Naive thymus-derived CD8-positive, alpha-beta T cell (primary cell): Measurements from ENCODE around the gene FCGR3A. TPM values are rescaled to one million over a fixed set of nuclear protein-coding genes. Genes with fewer than 3 reads are reported as not detected.

Experiments
- ATAC-seq, 2 donors: fragments of 150-1000 bp; cut with Tn5 transposase in 1 of 2; sonication (Bioruptor Pico), chemical (Tn5 transposase) in 1 of 2; 1 replicate in 1 of 2; 2 replicates in 1 of 2; pipeline ENCODE4 v1.10.0; 2021; ENCODE audit warnings: mild to moderate bottlenecking in 2 of 2, moderate library complexity in 2 of 2
- POLR2A ChIA-PET: fragments of 350-600 bp; sonication (Branson Sonifier 250); formaldehyde crosslinking; loops from one replicate; lab custom pipeline; 2021; ENCODE audit warnings: antibody characterized with exemption; lab: Charles Lee
- DNase-seq, 10 donors: peaks; one replicate each; pipeline versions ENCODE4 v3.0.0 to v3.0.0-alpha.2; 2020 to 2022
- H3K27ac Mint-ChIP-seq, 10 donors: one replicate each; pipeline ENCODE4 v1.8.0; 2020 to 2022; ENCODE audit warnings: mild to moderate bottlenecking in 10 of 10, mixed read lengths in 10 of 10, moderate library complexity in 4 of 10, inconsistent platforms in 1 of 10
- H3K27me3 Mint-ChIP-seq, 5 donors: one replicate each; pipeline ENCODE4 v1.8.0; 2021 to 2022; ENCODE audit warnings: mixed read lengths in 5 of 5
- H3K36me3 Mint-ChIP-seq, 3 donors: one replicate each; pipeline ENCODE4 v1.8.0; 2020 to 2022; ENCODE audit warnings: mixed read lengths in 3 of 3, mild to moderate bottlenecking in 2 of 3, inconsistent platforms in 1 of 3
- H3K4me1 Mint-ChIP-seq, 4 donors: one replicate each; pipeline ENCODE4 v1.8.0; 2021 to 2022; ENCODE audit warnings: mixed read lengths in 4 of 4
- H3K4me3 Mint-ChIP-seq, 10 donors: one replicate each; pipeline ENCODE4 v1.8.0; 2020 to 2022; ENCODE audit warnings: mild to moderate bottlenecking in 10 of 10, mixed read lengths in 10 of 10, moderate library complexity in 6 of 10, inconsistent platforms in 1 of 10
- H3K9me3 Mint-ChIP-seq, 9 donors: one replicate each; pipeline ENCODE4 v1.8.0; 2020 to 2022; ENCODE audit warnings: mixed read lengths in 9 of 9, mild to moderate bottlenecking in 3 of 9, inconsistent platforms in 1 of 9, moderate library complexity in 1 of 9
- polyA plus RNA-seq, 3 donors: library from polyadenylated mRNA; unstranded; fragments of 300-500 nt; fragmentation: Illumina TruSeq; gene quantifications; one replicate each; pipeline ENCODE4 v1.2.3, GENCODE V29; 2021
- total RNA-seq, 8 experiments: library from RNA in 2 of 8; stranded (reverse) in 2 of 8; gene quantifications; one replicate each; pipeline ENCODE4 v1.2.3 and lab custom pipeline; 2021 to 2026

Gene FCGR3A
- total and polyA plus RNA-seq, 5 experiments from 2014 or later: 0.74 to 33.2 (median 1.7) TPM

DNA sequence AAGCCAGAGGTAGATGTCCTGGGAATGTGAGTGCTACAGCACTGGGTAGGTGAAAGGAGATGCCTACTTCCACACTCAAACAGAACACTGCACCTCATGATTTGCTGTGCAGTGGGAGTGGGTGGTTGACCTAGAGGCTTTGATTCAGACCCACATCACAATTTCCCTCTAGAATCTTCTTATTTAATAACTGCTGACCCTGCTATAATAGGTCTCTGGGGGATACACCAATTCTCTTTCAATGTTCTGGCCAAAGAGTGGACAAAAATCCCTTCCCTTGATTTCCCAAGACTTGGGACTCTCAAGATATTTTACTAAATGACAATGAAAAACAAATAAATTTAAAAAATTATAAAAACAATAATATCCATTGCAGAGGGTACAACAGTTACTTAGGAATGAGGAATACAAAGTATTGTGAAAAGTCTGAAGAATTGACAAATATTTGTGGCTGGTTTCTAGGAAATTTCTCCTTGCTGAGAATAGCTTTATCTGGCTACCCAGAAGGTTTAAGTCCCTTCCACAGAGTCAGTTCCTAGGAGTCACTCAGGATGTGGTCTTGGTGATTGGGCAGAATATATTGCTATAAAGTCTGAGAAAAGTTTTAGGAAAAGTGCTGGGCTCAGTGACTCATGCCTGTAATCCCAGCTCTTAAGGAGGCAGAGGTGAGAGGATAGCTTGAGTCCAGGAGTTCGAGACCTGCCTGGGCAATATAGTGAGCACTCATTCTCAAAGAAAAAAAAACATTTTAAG is 46.8 kb downstream of the FCGR3A start:
- Mint-ChIP-seq H3K27ac (no peak overlapping the region), H3K4me3 (no peak overlapping the region), H3K27me3 (peaks cover 17 to 37% (median 27%) of the 10 kb centered on the region in 5 donors), H3K36me3 (no peaks in the 10 kb centered on the region), H3K9me3 (no peaks in the 10 kb centered on the region), H3K4me1 (peaks cover 8 to 22% (median 15%) of the 10 kb centered on the region in 4 donors)
- POLR2A ChIA-PET: no interaction called here
- ATAC-seq (no peak), DNase-seq (no peak)

DNA sequence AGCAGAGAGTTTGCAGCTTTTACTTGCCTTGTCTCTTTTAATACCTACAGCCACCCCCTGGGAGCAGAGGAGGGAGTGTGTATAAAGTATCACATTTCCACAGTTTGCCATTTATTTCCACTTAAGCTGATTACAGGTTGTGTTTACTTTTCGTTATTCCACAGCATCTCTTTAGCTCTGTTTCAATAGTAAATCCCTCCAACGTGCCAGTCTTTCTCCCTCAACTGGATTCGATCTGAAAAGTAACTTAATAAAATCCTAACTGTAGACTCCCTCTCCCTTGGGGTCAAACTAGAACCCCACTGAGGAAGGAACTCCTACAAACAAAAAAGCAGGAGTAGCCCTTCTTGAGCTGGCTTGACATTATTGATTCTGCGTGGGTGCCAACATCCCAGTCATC is 47.4 kb downstream of the FCGR3A start:
- ATAC-seq (no peak), DNase-seq (no peak)
- POLR2A ChIA-PET: no interaction called here
- Mint-ChIP-seq H3K27me3 (peaks cover 16 to 39% (median 29%) of the 10 kb centered on the region in 5 donors), H3K4me1 (peaks cover 8 to 22% (median 15%) of the 10 kb centered on the region in 4 donors), H3K9me3 (no peaks in the 10 kb centered on the region), H3K36me3 (no peaks in the 10 kb centered on the region), H3K27ac (no peak overlapping the region), H3K4me3 (no peak overlapping the region)

DNA sequence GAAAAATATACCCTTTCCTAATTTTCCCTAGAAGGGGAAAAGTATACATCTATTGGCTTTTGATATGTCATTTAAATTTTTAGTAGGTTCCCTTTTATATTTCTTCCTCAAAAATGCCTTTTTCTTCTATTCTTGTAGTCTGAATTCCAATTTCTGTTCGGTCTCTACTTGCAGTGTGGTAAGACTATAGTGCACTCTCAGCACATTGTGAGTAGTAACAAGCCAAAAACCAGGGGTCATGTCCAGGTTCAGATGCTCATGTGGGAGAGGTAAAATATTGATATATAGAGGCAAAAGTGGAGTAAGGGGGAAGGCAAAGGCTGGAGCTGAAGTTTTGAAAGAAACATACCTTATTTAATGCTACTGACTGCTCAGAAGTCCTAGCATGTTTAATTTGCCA is 48.4 kb downstream of the FCGR3A start:
- POLR2A ChIA-PET: no interaction called here
- H3K27me3 Mint-ChIP-seq: peaks cover 17 to 35% (median 24%) of the 10 kb centered on the region in 5 donors
- H3K9me3 Mint-ChIP-seq: no peaks in the 10 kb centered on the region
- no peak overlapping the region for H3K27ac Mint-ChIP-seq
- no peaks in the 10 kb centered on the region for H3K36me3 Mint-ChIP-seq
- no peak overlapping the region for H3K4me3 Mint-ChIP-seq
- H3K4me1 Mint-ChIP-seq: peaks cover 6 to 13% (median 7%) of the 10 kb centered on the region in 4 donors
- no peak for DNase-seq
- no peak for ATAC-seq

DNA sequence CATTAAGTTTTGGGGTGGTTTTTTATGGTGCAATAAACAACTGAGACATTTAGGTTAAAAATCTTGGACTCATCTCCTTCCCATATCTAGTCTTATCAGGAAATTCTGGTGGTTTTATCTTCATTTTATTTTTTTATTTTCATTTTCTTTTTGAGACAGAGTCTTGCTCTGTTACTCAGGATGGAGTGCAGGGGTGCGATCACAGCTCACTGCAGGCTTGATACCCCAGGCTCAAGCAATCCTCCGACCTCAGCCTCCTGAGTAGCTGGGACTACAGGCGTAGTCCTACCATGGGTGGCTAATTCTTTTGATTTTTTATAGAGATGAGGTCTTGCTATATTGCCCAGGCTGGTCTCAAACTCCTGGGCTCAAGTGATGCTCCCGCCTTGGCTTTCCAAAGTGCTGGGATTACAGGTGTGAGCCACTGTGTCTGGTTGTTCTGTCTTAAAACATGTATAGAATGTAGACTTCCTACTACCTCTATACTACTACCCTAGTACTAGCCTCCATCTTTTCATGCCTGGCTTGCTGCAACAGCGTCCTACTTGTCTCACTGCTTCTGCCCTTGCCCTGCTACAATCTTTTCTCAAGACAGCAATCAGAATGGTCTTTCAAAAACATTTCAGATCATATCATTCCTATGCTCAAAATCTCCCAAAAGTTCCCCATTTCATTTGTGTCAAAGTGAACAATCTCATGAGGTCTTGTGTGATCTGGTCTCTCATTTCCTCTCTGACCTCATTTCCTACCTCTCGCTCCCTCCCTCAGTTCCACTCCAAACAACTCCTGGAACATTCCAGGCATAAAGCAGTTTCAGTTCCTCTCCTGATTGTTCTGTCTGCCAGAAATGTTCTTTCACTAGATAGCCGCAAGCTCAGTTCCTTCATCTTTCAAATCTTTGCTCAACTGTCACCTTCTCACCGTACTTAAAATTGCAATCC is 50.2 kb downstream of the FCGR3A start:
- POLR2A ChIA-PET: no interaction called here
- DNase-seq (no peak), ATAC-seq (no peak)
- Mint-ChIP-seq H3K36me3 (no peaks in the 10 kb centered on the region), H3K4me1 (peaks cover 4 to 6% (median 6%) of the 10 kb centered on the region in 4 donors), H3K27ac (no peak overlapping the region), H3K27me3 (peaks cover 17 to 39% (median 24%) of the 10 kb centered on the region in 5 donors), H3K9me3 (no peaks in the 10 kb centered on the region), H3K4me3 (no peak overlapping the region)

DNA sequence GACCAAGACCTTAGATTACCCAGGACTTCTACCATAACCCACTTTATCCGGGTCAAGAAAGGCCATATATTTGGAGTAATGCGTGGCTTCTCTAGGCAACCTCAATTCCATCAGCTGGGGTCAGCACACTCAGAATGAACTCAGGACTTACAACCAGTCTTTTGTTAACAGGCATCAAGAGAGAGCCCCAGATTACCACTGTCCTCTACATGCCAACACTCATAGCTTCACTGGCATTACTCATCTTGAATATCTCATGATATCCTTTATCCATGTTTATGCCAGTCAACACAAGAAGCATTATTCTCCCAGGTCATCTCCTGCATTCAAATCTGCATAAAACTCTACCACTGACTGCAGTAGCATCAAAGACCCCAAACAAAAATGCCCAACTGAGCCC is 51.0 kb downstream of the FCGR3A start:
- no peak overlapping the region for H3K4me3 Mint-ChIP-seq
- ATAC-seq: no peak
- no peak overlapping the region for H3K27ac Mint-ChIP-seq
- no peaks in the 10 kb centered on the region for H3K9me3 Mint-ChIP-seq
- peaks cover 24 to 42% (median 29%) of the 10 kb centered on the region in 5 donors for H3K27me3 Mint-ChIP-seq
- H3K36me3 Mint-ChIP-seq: no peaks in the 10 kb centered on the region
- H3K4me1 Mint-ChIP-seq: peaks cover 4 to 6% (median 6%) of the 10 kb centered on the region in 4 donors
- no peak for DNase-seq
- POLR2A ChIA-PET: no interaction called here

DNA sequence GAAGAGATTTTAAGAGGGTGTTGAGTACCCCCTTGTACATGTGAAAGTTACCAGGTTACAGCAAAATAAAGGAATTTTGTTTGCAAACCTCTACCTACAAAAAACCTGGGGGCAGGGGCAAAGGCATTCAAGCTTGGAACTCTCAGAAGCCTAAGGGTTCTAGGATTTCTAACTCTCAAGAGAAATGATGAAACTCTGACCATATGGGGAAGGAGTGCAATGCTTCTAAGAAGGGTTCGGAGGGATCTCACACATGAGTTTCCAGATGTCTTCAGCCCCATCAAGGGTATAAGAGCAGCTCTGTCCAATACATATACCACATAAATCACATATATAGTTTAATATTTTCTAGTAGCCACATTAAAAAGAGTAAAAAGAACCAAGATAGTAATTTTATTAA is 51.7 kb downstream of the FCGR3A start:
- no peak for DNase-seq
- no peak overlapping the region for H3K4me3 Mint-ChIP-seq
- ATAC-seq: no peak
- peaks cover 29 to 44% (median 33%) of the 10 kb centered on the region in 5 donors for H3K27me3 Mint-ChIP-seq
- H3K27ac Mint-ChIP-seq: no peak overlapping the region
- H3K9me3 Mint-ChIP-seq: no peaks in the 10 kb centered on the region
- POLR2A ChIA-PET: no interaction called here
- no peaks in the 10 kb centered on the region for H3K36me3 Mint-ChIP-seq
- H3K4me1 Mint-ChIP-seq: peaks cover 4 to 6% (median 6%) of the 10 kb centered on the region in 4 donors

DNA sequence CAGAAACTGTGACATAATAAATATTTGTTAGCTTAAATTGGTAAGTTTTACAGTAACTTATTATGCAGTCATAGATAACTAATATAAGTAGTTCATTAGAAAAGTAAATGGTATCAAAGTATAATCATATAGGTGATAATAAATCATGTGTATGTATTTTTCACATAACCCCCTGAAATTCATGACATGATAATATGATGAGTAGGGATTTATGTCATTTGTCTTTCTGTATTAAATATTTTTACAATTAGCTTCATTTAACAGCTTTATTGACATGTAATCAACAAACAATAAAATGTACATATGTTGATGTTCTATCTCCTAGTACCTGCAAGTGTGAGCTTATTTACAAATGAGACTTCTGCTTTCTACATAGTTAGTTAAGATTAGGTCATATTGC is 54.1 kb downstream of the FCGR3A start:
- ATAC-seq: no peak
- DNase-seq: no peak
- Mint-ChIP-seq H3K4me1 (peaks cover 13 to 22% (median 20%) of the 10 kb centered on the region in 4 donors), H3K9me3 (no peaks in the 10 kb centered on the region), H3K36me3 (no peaks in the 10 kb centered on the region), H3K4me3 (no peak overlapping the region), H3K27ac (no peak overlapping the region), H3K27me3 (peaks cover 35 to 64% (median 45%) of the 10 kb centered on the region in 5 donors)
- POLR2A ChIA-PET: no interaction called here

DNA sequence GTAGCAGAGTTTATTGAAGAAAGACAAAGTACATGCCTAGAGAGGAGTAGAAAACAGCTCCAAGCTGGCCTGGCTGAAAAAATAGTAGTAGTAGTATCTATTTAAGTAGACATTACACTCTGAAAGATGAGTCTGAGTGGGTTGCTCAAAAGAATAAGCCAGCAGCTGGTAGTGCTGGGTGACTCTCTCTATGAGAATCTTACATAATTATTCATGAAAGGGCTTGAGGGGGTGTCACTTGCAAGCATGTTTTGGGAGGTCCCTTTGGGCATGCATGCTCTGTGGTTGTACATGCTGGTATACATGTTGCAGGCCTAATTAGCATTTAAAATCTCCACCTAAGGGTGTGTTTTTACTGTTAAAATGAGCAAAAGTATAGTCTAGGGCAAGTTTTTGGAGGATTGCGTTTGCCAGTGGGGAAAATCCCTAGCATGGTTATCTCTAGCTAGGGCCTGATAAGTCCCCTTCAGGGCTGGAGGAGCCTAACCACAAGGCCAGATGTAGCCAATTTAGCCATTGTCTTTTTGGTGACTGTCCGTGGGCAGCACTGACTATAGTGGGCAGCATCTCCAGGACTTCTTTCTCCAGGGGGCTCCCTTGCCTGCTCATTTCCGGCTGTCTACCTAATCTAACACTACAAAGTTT is 55.4 kb downstream of the FCGR3A start:
- no peaks in the 10 kb centered on the region for H3K36me3 Mint-ChIP-seq
- H3K4me3 Mint-ChIP-seq: no peak overlapping the region
- POLR2A ChIA-PET: no interaction called here
- H3K27me3 Mint-ChIP-seq: peaks cover 36 to 75% (median 53%) of the 10 kb centered on the region in 5 donors
- no peaks in the 10 kb centered on the region for H3K9me3 Mint-ChIP-seq
- H3K4me1 Mint-ChIP-seq: peaks cover 9 to 17% (median 16%) of the 10 kb centered on the region in 4 donors
- no peak overlapping the region for H3K27ac Mint-ChIP-seq
- ATAC-seq: no peak
- DNase-seq: no peak

DNA sequence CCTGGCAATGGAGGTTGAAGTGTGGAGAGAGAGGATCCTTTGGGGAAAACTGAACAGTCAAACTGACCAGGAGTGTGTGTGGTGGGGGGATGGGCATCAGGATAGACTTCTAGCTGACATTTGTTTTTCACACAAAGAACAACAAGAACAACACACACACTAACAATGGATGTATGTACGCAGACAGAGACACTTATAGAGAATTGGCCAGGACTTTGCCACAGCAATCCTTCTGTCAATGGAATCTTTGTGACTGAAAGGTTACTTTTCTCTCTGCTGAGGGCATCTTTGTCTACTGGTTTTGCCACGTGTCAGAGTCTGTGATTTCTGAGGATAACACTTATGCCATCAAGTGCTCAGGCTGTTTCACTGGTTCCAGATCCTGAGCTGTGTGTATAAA is 56.8 kb downstream of the FCGR3A start:
- POLR2A ChIA-PET: no interaction called here
- Mint-ChIP-seq H3K4me1 (peaks cover 9 to 17% (median 14%) of the 10 kb centered on the region in 4 donors), H3K27ac (peak overlapping the region in 1 of 10 donors; percentile 15), H3K4me3 (no peak overlapping the region), H3K27me3 (peaks cover 43 to 81% (median 62%) of the 10 kb centered on the region in 5 donors), H3K36me3 (no peaks in the 10 kb centered on the region), H3K9me3 (no peaks in the 10 kb centered on the region)
- DNase-seq (no peak), ATAC-seq (no peak)

Other genes starting within 250 kb of the FCGR3A start
- gene MPZ, start 239.8 kb downstream of the FCGR3A start, total RNA-seq: 10 to 100 TPM; 11.9 to 12.2 TPM
- not detected for gene MPZ, start 239.8 kb downstream of the FCGR3A start, polyA plus RNA-seq
- 100 to 1,000 TPM; 113 to 127 TPM for gene SDHC, start 235.4 kb downstream of the FCGR3A start, total RNA-seq
- 100 to 1,000 TPM; 212 to 297 (median 217) TPM for gene SDHC, start 235.4 kb downstream of the FCGR3A start, polyA plus RNA-seq
- gene CFAP126, start 181.9 kb downstream of the FCGR3A start, total RNA-seq: not detected
- gene CFAP126, start 181.9 kb downstream of the FCGR3A start, polyA plus RNA-seq: not detected
- gene FCGR2A, start 44.4 kb downstream of the FCGR3A start, total RNA-seq: under 1 TPM; 0.34 to 0.52 TPM
- under 1 TPM in 2 of 3 donors, not detected in 1; 0.41 to 0.84 TPM for gene FCGR2A, start 44.4 kb downstream of the FCGR3A start, polyA plus RNA-seq
- gene HSPA6, start 25.3 kb downstream of the FCGR3A start, total RNA-seq: 1 to 10 TPM; 3.1 to 3.6 TPM
- under 1 TPM in 1 of 3 donors, not detected in 2; 0.06 TPM for gene HSPA6, start 25.3 kb downstream of the FCGR3A start, polyA plus RNA-seq
- not detected for gene FCGR3B, start 81.4 kb upstream of the FCGR3A start, total RNA-seq
- gene FCGR3B, start 81.4 kb upstream of the FCGR3A start, polyA plus RNA-seq: under 1 TPM in 1 of 3 donors, not detected in 2; 0.29 TPM
- 1 to 10 TPM; 3.1 to 3.5 TPM for gene FCGR2B, start 113.3 kb upstream of the FCGR3A start, total RNA-seq
- gene FCGR2B, start 113.3 kb upstream of the FCGR3A start, polyA plus RNA-seq: under 1 TPM in 2 of 3 donors, not detected in 1; 0.16 to 0.23 TPM
- 1 to 10 TPM; 5.0 to 6.4 TPM for gene FCRLA, start 157.4 kb upstream of the FCGR3A start, total RNA-seq
- under 1 TPM in 2 of 3 donors, not detected in 1; 0.56 to 0.95 TPM for gene FCRLA, start 157.4 kb upstream of the FCGR3A start, polyA plus RNA-seq
- gene FCRLB, start 171.7 kb upstream of the FCGR3A start, total RNA-seq: 1 to 10 TPM; 1.1 to 1.2 TPM
- 1 to 10 TPM in 1 of 3 donors, under 1 TPM in 2; 0.77 to 2.1 (median 0.98) TPM for gene FCRLB, start 171.7 kb upstream of the FCGR3A start, polyA plus RNA-seq
- gene DUSP12, start 200.0 kb upstream of the FCGR3A start, total RNA-seq: 10 to 100 TPM; 38.4 to 39.4 TPM
- gene DUSP12, start 200.0 kb upstream of the FCGR3A start, polyA plus RNA-seq: 10 to 100 TPM; 62.7 to 73.1 (median 71.1) TPM
- gene ATF6, start 216.5 kb upstream of the FCGR3A start, total RNA-seq: 10 to 100 TPM; 23.5 to 24.3 TPM
- gene ATF6, start 216.5 kb upstream of the FCGR3A start, polyA plus RNA-seq: 10 to 100 TPM; 15.8 to 17.6 (median 16.3) TPM